KMS-11 (cell line): ENCODE results near the gene C3orf52.

ENCODE experiments used
- H2AFZ ChIP-seq: fragments of 200-600 bp; sonication (generic); 2 replicates; pipeline ENCODE4 v1.6.1; 2016; ENCODE audit warnings: antibody characterized with exemption, mixed run types, low read depth
- H3K27ac ChIP-seq: fragments of 200-600 bp; sonication (generic); 2 replicates; pipeline ENCODE4 v1.6.1; 2016; ENCODE audit warnings: mild to moderate bottlenecking, mixed run types
- H3K27me3 ChIP-seq: fragments of 200-600 bp; sonication (generic); 2 replicates; pipeline ENCODE4 v1.6.1; 2017; ENCODE audit warnings: mild to moderate bottlenecking, low read depth, mixed run types, moderate library complexity; ENCODE audit not compliant: insufficient read depth
- H3K36me3 ChIP-seq: fragments of 200-600 bp; sonication (generic); 2 replicates; pipeline ENCODE4 v1.6.1; 2017; ENCODE audit warnings: mild to moderate bottlenecking, mixed run types; ENCODE audit not compliant: insufficient read depth
- H3K4me1 ChIP-seq: fragments of 200-600 bp; sonication (generic); 2 replicates; pipeline ENCODE4 v1.6.1; 2016; ENCODE audit warnings: mild to moderate bottlenecking, low read depth, mixed run types; ENCODE audit not compliant: poor library complexity, severe bottlenecking
- H3K4me2 ChIP-seq: fragments of 200-600 bp; sonication (generic); 2 replicates; pipeline ENCODE4 v1.7.0; 2016; ENCODE audit warnings: mild to moderate bottlenecking, mixed run types
- H3K4me3 ChIP-seq: fragments of 200-600 bp; sonication (generic); IDR thresholded peaks from 2 replicates; pipeline ENCODE4 v1.6.1; 2017; ENCODE audit warnings: low read depth, low read length, mixed read lengths; ENCODE audit not compliant: insufficient read depth
- H3K79me2 ChIP-seq: fragments of 200-600 bp; sonication (generic); 2 replicates; pipeline ENCODE4 v1.6.1; 2016; ENCODE audit warnings: low read depth, mixed run types; ENCODE audit not compliant: insufficient read depth
- H3K9ac ChIP-seq: fragments of 200-600 bp; sonication (generic); 2 replicates; pipeline ENCODE4 v1.6.1; 2016; ENCODE audit warnings: mild to moderate bottlenecking, mixed run types
- H4K20me1 ChIP-seq: fragments of 200-600 bp; sonication (generic); 2 replicates; pipeline ENCODE4 v1.6.1; 2016; ENCODE audit warnings: mild to moderate bottlenecking, mixed run types; ENCODE audit not compliant: insufficient read depth
- CTCF ChIP-seq: fragments of 200-600 bp; sonication (generic); conservative IDR thresholded peaks from 2 replicates; pipeline ENCODE4 v1.6.1; 2017; ENCODE audit warnings: low read depth, mild to moderate bottlenecking, antibody characterized with exemption, low read length, moderate library complexity, mixed read lengths

The C3orf52 gene

GRCh38 chr3:112043621-112044201, 42.5 kb upstream of the C3orf52 start:
- Histone ChIP-seq H3K79me2 (no peaks in the 10 kb centered on the region), H4K20me1 (no peaks in the 10 kb centered on the region), H3K36me3 (no peaks in the 10 kb centered on the region), H3K27ac (no peak overlapping the region), H3K4me1 (peaks cover 5% of the 10 kb centered on the region), H3K27me3 (no peaks in the 10 kb centered on the region), H3K4me2 (peak overlapping the region; percentile 31), H3K9ac (no peak overlapping the region), H2AFZ (peak overlapping the region; percentile 58), H3K4me3 (no peak overlapping the region)
- peak; percentile 98 for TF ChIP-seq CTCF

GRCh38 chr3:112046599-112046998, 39.6 kb upstream of the C3orf52 start:
- H3K9ac ChIP-seq: no peak overlapping the region
- no peak overlapping the region for H3K4me3 ChIP-seq
- peaks cover 5% of the 10 kb centered on the region for H3K4me1 ChIP-seq
- H3K4me2 ChIP-seq: no peak overlapping the region
- no peak overlapping the region for H2AFZ ChIP-seq
- no peaks in the 10 kb centered on the region for H4K20me1 ChIP-seq
- H3K27ac ChIP-seq: no peak overlapping the region
- no peak for TF ChIP-seq CTCF
- H3K36me3 ChIP-seq: no peaks in the 10 kb centered on the region
- H3K27me3 ChIP-seq: no peaks in the 10 kb centered on the region
- H3K79me2 ChIP-seq: no peaks in the 10 kb centered on the region

- Histone ChIP-seq H3K9ac (no peak overlapping the region), H3K27me3 (no peaks in the 10 kb centered on the region), H4K20me1 (no peaks in the 10 kb centered on the region), H2AFZ (no peak overlapping the region), H3K27ac (no peak overlapping the region), H3K4me2 (no peak overlapping the region), H3K79me2 (no peaks in the 10 kb centered on the region), H3K36me3 (no peaks in the 10 kb centered on the region), H3K4me3 (no peak overlapping the region), H3K4me1 (peaks cover 5% of the 10 kb centered on the region)
- TF ChIP-seq CTCF: no peak
These were observed 38.9 kb upstream of the C3orf52 start for GRCh38 chr3:112047264-112047663.

GRCh38 chr3:112048911-112049310, 37.3 kb upstream of the C3orf52 start:
- no peaks in the 10 kb centered on the region for H3K79me2 ChIP-seq
- H3K4me3 ChIP-seq: no peak overlapping the region
- no peak overlapping the region for H2AFZ ChIP-seq
- H3K36me3 ChIP-seq: no peaks in the 10 kb centered on the region
- no peak overlapping the region for H3K4me2 ChIP-seq
- no peak overlapping the region for H3K27ac ChIP-seq
- H4K20me1 ChIP-seq: no peaks in the 10 kb centered on the region
- peaks cover 1% of the 10 kb centered on the region for H3K4me1 ChIP-seq
- H3K27me3 ChIP-seq: no peaks in the 10 kb centered on the region
- TF ChIP-seq CTCF: no peak
- H3K9ac ChIP-seq: no peak overlapping the region
